Neuronal stem cell (in vitro differentiated cells): Measurements from ENCODE around the gene PRSS8.
"Not testable (repeated sequence)": the region's sequence is repeated elsewhere in the genome, so short reads cannot be mapped to it uniquely, and the experiment has no call there.

Source experiments
- DNase-seq: peaks from one replicate; pipeline ENCODE4 v3.0.0-alpha.2; 2013; ENCODE audit warnings: low spot score
- H2AFZ ChIP-seq: one replicate; pipeline ENCODE4 v1.6.1; 2013; ENCODE audit warnings: mild to moderate bottlenecking, low read length, inconsistent platforms
- H2AK5ac ChIP-seq: 2 replicates; pipeline ENCODE4 v1.6.1; 2013; ENCODE audit warnings: low read depth, mild to moderate bottlenecking, inconsistent platforms, low read length, moderate library complexity, mixed read lengths
- H2BK120ac ChIP-seq: 2 replicates; pipeline ENCODE4 v1.6.1; 2013; ENCODE audit warnings: low read depth, mild to moderate bottlenecking, inconsistent platforms, low read length, moderate library complexity, mixed read lengths
- H2BK12ac ChIP-seq: one replicate; pipeline ENCODE4 v1.6.1; 2013; ENCODE audit warnings: low read length, inconsistent platforms
- H2BK15ac ChIP-seq: 2 replicates; pipeline ENCODE4 v1.6.1; 2013; ENCODE audit warnings: mild to moderate bottlenecking, low read length, inconsistent platforms, mixed read lengths
- H2BK5ac ChIP-seq: one replicate; pipeline ENCODE4 v1.6.1; 2013; ENCODE audit warnings: inconsistent platforms, mild to moderate bottlenecking, low read length, moderate library complexity
- H3K14ac ChIP-seq: one replicate; pipeline ENCODE4 v1.6.1; 2013; ENCODE audit warnings: low read length, inconsistent platforms
- H3K18ac ChIP-seq: 2 replicates; pipeline ENCODE4 v1.6.1; 2013; ENCODE audit warnings: low read length, inconsistent platforms
- H3K23ac ChIP-seq: 2 replicates; pipeline ENCODE4 v1.6.1; 2013; ENCODE audit warnings: low read depth, mild to moderate bottlenecking, mixed read lengths, low read length, inconsistent platforms; ENCODE audit not compliant: poor library complexity
- H3K27ac ChIP-seq: replicated peaks from 3 replicates; pipeline ENCODE4 v1.5.1; 2013; ENCODE audit warnings: low read length, inconsistent platforms
- H3K27me3 ChIP-seq, 3 experiments: 2 replicates each; pipeline ENCODE4 v1.6.1; 2013; ENCODE audit warnings: low read length in 3 of 3, mild to moderate bottlenecking in 2 of 3, inconsistent platforms in 1 of 3, low read depth in 1 of 3, mixed read lengths in 1 of 3, moderate library complexity in 1 of 3; ENCODE audit not compliant: control insufficient read depth in 3 of 3, insufficient read depth in 3 of 3
- H3K36me3 ChIP-seq, 2 donors: replicated peaks in 1 of 2; 2 replicates each; pipeline ENCODE4 v1.6.1; 2013; ENCODE audit warnings: low read length in 2 of 2; ENCODE audit not compliant: control insufficient read depth in 2 of 2, insufficient read depth in 2 of 2
- H3K4ac ChIP-seq: 2 replicates; pipeline ENCODE4 v1.6.1; 2013; ENCODE audit warnings: inconsistent platforms, mild to moderate bottlenecking, low read length, moderate library complexity
- H3K4me1 ChIP-seq, 2 donors: 1 replicate in 1 of 2; 2 replicates in 1 of 2; pipeline ENCODE4 v1.6.1; 2013; ENCODE audit warnings: low read length in 2 of 2, low read depth in 1 of 2; ENCODE audit not compliant: control insufficient read depth in 2 of 2, insufficient read depth in 1 of 2
- H3K4me2 ChIP-seq: one replicate; pipeline ENCODE4 v1.6.1; 2013; ENCODE audit warnings: mild to moderate bottlenecking, low read length, inconsistent platforms; ENCODE audit not compliant: insufficient read depth, poor library complexity, severe bottlenecking
- H3K4me3 ChIP-seq, 2 donors: 2 replicates each; pipeline ENCODE4 v1.5.1; 2013; ENCODE audit warnings: low read length in 2 of 2, mild to moderate bottlenecking in 2 of 2, inconsistent platforms in 1 of 2, moderate library complexity in 1 of 2
- H3K79me1 ChIP-seq: one replicate; pipeline ENCODE4 v1.6.1; 2013; ENCODE audit warnings: low read depth, mild to moderate bottlenecking, inconsistent platforms, low read length, moderate library complexity
- H3K9ac ChIP-seq: one replicate; pipeline ENCODE4 v1.6.1; 2013; ENCODE audit warnings: mild to moderate bottlenecking, low read depth, low read length, inconsistent platforms; ENCODE audit not compliant: poor library complexity
- H3K9me3 ChIP-seq, 2 donors: replicated peaks in 1 of 2; 2 replicates each; pipeline versions ENCODE3 to v1.6.1; 2013; ENCODE audit warnings: low read length in 2 of 2, mild to moderate bottlenecking in 2 of 2, inconsistent platforms in 1 of 2, low read depth in 1 of 2, mixed read lengths in 1 of 2, moderate library complexity in 1 of 2; ENCODE audit not compliant: control insufficient read depth in 2 of 2, insufficient read depth in 1 of 2
- H4K8ac ChIP-seq: one replicate; pipeline ENCODE4 v1.6.1; 2013; ENCODE audit warnings: low read depth, mild to moderate bottlenecking, inconsistent platforms, low read length, moderate library complexity
- H4K91ac ChIP-seq: one replicate; pipeline ENCODE4 v1.6.1; 2013; ENCODE audit warnings: low read length, low read depth, mild to moderate bottlenecking, inconsistent platforms; ENCODE audit not compliant: poor library complexity
- WGBS, 2 donors: extraction: QIAGEN DNeasy Blood & Tissue Kit; methylation state at CpG; one replicate each; pipeline ENCODE4 v1.1.7; 2013; ENCODE audit warnings: missing lambda C conversion rate in 2 of 2, mixed read lengths in 1 of 2; ENCODE audit not compliant: insufficient read length in 2 of 2, insufficient replicate concordance in 1 of 2; ENCODE audit errors: extremely low coverage in 2 of 2; 5-methylcytosine and 5-hydroxymethylcytosine counted together

The PRSS8 gene

GRCh38 chr16:31142109-31143010, 6.8 kb upstream of the PRSS8 start:
- Histone ChIP-seq H4K91ac (peak overlapping the region; percentile 48), H3K9ac (peak overlapping the region; percentile 88), H3K27me3 (peaks cover 0 to 19% (median 18%) of the 10 kb centered on the region in 3 experiments), H3K4ac (peak overlapping the region; percentile 17), H3K23ac (peak overlapping the region; percentile 97), H3K4me3 (peak overlapping the region; percentile 47 to 76), H3K9me3 (no peaks in the 10 kb centered on the region), H3K18ac (peak overlapping the region; percentile 99), H2AK5ac (peak overlapping the region; percentile 91), H3K36me3 (no peaks in the 10 kb centered on the region), H4K8ac (peak overlapping the region; percentile 98), H2AFZ (peak overlapping the region; percentile 100), H2BK12ac (peak overlapping the region; percentile 79), H3K79me1 (no peaks in the 10 kb centered on the region), H2BK15ac (peak overlapping the region; percentile 100), H3K4me2 (peak overlapping the region; percentile 99), H3K4me1 (peaks cover 9 to 18% of the 10 kb centered on the region in 2 donors), H3K27ac (peak overlapping the region; percentile 87), H3K14ac (peak overlapping the region; percentile 95), H2BK120ac (no peak overlapping the region), H2BK5ac (peak overlapping the region; percentile 46)
- WGBS, 2 donors: no CpG with 5 or more reads among the region's 89 CpGs
- DNase-seq: peak; percentile 99

GRCh38 chr16:31141489-31142108, 6.1 kb upstream of the PRSS8 start:
- H2BK12ac ChIP-seq: peak overlapping the region; percentile 96
- no peak overlapping the region for H4K8ac ChIP-seq
- peak overlapping the region; percentile 87 for H3K27ac ChIP-seq
- peak overlapping the region; percentile 57 for H3K14ac ChIP-seq
- no peaks in the 10 kb centered on the region for H3K79me1 ChIP-seq
- no CpG with 5 or more reads among the region's 10 CpGs for WGBS, 2 donors
- peak overlapping the region; percentile 90 for H2AFZ ChIP-seq
- peak overlapping the region; percentile 89 for H2BK5ac ChIP-seq
- H3K4me3 ChIP-seq: peak overlapping the region; percentile 20 to 47
- peak overlapping the region; percentile 92 for H2BK120ac ChIP-seq
- peak overlapping the region; percentile 90 for H2BK15ac ChIP-seq
- H3K23ac ChIP-seq: peak overlapping the region; percentile 55
- H4K91ac ChIP-seq: peak overlapping the region; percentile 19
- peak overlapping the region; percentile 78 for H3K9ac ChIP-seq
- peak overlapping the region; percentile 100 for H2AK5ac ChIP-seq
- peaks cover 9 to 18% of the 10 kb centered on the region in 2 donors for H3K4me1 ChIP-seq
- no peaks in the 10 kb centered on the region for H3K36me3 ChIP-seq
- H3K27me3 ChIP-seq: peaks cover 0 to 13% (median 12%) of the 10 kb centered on the region in 3 experiments
- peak overlapping the region; percentile 48 for H3K4me2 ChIP-seq
- H3K4ac ChIP-seq: peak overlapping the region; percentile 90
- H3K18ac ChIP-seq: peak overlapping the region; percentile 97
- no peaks in the 10 kb centered on the region for H3K9me3 ChIP-seq
- no peak for DNase-seq

- Histone ChIP-seq H2BK15ac (peak overlapping the region; percentile 90), H3K9ac (peak overlapping the region; percentile 78), H3K27ac (peak overlapping the region; percentile 87), H3K14ac (peak overlapping the region; percentile 57), H2BK120ac (peak overlapping the region; percentile 92), H2BK12ac (peak overlapping the region; percentile 96), H3K18ac (peak overlapping the region; percentile 97), H2AK5ac (peak overlapping the region; percentile 100), H3K4me1 (peaks cover 9 to 18% of the 10 kb centered on the region in 2 donors), H3K4me3 (peak overlapping the region in 1 of 2 donors; percentile 47), H2AFZ (peak overlapping the region; percentile 90), H4K91ac (peak overlapping the region; percentile 19), H3K27me3 (peaks cover 0 to 12% (median 8%) of the 10 kb centered on the region in 3 experiments), H3K4ac (peak overlapping the region; percentile 90), H3K23ac (peak overlapping the region; percentile 55), H2BK5ac (peak overlapping the region; percentile 89)
- H3K4me2 ChIP-seq, H4K8ac ChIP-seq, H3K36me3 ChIP-seq, DNase-seq, H3K79me1 ChIP-seq, H3K9me3 ChIP-seq: not testable (repeated sequence)
- no CpG with 5 or more reads among the region's 9 CpGs for WGBS, 2 donors
These were observed 5.5 kb upstream of the PRSS8 start for GRCh38 chr16:31141071-31141469.
